ENCODE results near the gene PDS5B. TPM values are rescaled to one million over a fixed set of nuclear protein-coding genes. Genes with fewer than 3 reads are reported as not detected.

PDS5B gene
- total RNA-seq, 6 experiments from 2014 or later = 11.9 to 14.2 (median 12.5) TPM

- no peaks in the 10 kb centered on the region for H3K9me3 ChIP-seq
- H3K4me1 ChIP-seq = no peaks in the 10 kb centered on the region
- ATAC-seq (no peak), DNase-seq (no peak)
- WGBS (ENCODE audit: insufficient coverage, low coverage, low lambda C conversion rate, missing lambda C conversion rate) = 72% methylated on average over 10 of the region's 14 CpGs
- H3K27ac ChIP-seq = no peak overlapping the region
- no peak for TF ChIP-seq POLR2A (IDR thresholded peaks at IDR 0.05)
- TF ChIP-seq CTCF (IDR thresholded peaks at IDR 0.05) = no peak
- intact Hi-C loops (cut with DNase I) = no loop called here
- no peaks in the 10 kb centered on the region for H3K36me3 ChIP-seq
- no peaks in the 10 kb centered on the region for H3K27me3 ChIP-seq
- no peak overlapping the region for H3K4me3 ChIP-seq
Measured at GRCh38 chr13:32821149-32821688, 235.0 kb downstream of the PDS5B start.

- H3K27ac ChIP-seq = no peak overlapping the region
- ATAC-seq (no peak), DNase-seq (no peak)
- no peaks in the 10 kb centered on the region for H3K4me1 ChIP-seq
- 83% methylated on average over 4 of the region's 4 CpGs for WGBS (ENCODE audit: insufficient coverage, low coverage, low lambda C conversion rate, missing lambda C conversion rate)
- TF ChIP-seq CTCF (IDR thresholded peaks at IDR 0.05) (no peak), POLR2A (IDR thresholded peaks at IDR 0.05) (no peak)
- H3K9me3 ChIP-seq = no peaks in the 10 kb centered on the region
- no peak overlapping the region for H3K4me3 ChIP-seq
- H3K27me3 ChIP-seq = no peaks in the 10 kb centered on the region
- H3K36me3 ChIP-seq = no peaks in the 10 kb centered on the region
- intact Hi-C loops (cut with DNase I) = no loop called here
Measured at GRCh38 chr13:32822771-32823170, 236.5 kb downstream of the PDS5B start.

- H3K36me3 ChIP-seq = no peaks in the 10 kb centered on the region
- no peak overlapping the region for H3K27ac ChIP-seq
- ATAC-seq = no peak
- H3K4me3 ChIP-seq = no peak overlapping the region
- no peak for DNase-seq
- TF ChIP-seq CTCF (IDR thresholded peaks at IDR 0.05) (no peak), POLR2A (IDR thresholded peaks at IDR 0.05) (no peak)
- intact Hi-C loops (cut with DNase I) = no loop called here
- no peaks in the 10 kb centered on the region for H3K4me1 ChIP-seq
- H3K27me3 ChIP-seq = no peaks in the 10 kb centered on the region
- WGBS (ENCODE audit: insufficient coverage, low coverage, low lambda C conversion rate, missing lambda C conversion rate) = 65% methylated on average over 4 of the region's 5 CpGs
- no peaks in the 10 kb centered on the region for H3K9me3 ChIP-seq
Measured at GRCh38 chr13:32823597-32823996, 237.3 kb downstream of the PDS5B start.

- TF ChIP-seq POLR2A (IDR thresholded peaks at IDR 0.05) (no peak), CTCF (IDR thresholded peaks at IDR 0.05) (no peak)
Measured at GRCh38 chr13:32824061-32824460, 237.8 kb downstream of the PDS5B start.

GRCh38 chr13:32824675-32825074, 238.4 kb downstream of the PDS5B start:
- Histone ChIP-seq H3K9me3 (no peaks in the 10 kb centered on the region), H3K27me3 (no peaks in the 10 kb centered on the region), H3K4me3 (no peak overlapping the region), H3K27ac (no peak overlapping the region), H3K36me3 (no peaks in the 10 kb centered on the region), H3K4me1 (no peaks in the 10 kb centered on the region)
- no peak for DNase-seq
- TF ChIP-seq CTCF (IDR thresholded peaks at IDR 0.05) = no peak
- TF ChIP-seq POLR2A (IDR thresholded peaks at IDR 0.05) = no peak
- ATAC-seq = peak in 1 of 4 donors; percentile 33
- intact Hi-C loops (cut with DNase I) = no loop called here
- whole genome bisulfite sequencing (ENCODE audit: insufficient coverage, low coverage, low lambda C conversion rate, missing lambda C conversion rate) = 81% methylated on average over 5 of the region's 7 CpGs

More at GRCh38 chr13:32824061-32824460, 237.8 kb downstream of the PDS5B start:
- H3K27ac ChIP-seq = no peak overlapping the region
- ATAC-seq (no peak), DNase-seq (no peak)
- H3K36me3 ChIP-seq = no peaks in the 10 kb centered on the region
- no peaks in the 10 kb centered on the region for H3K27me3 ChIP-seq
- no peaks in the 10 kb centered on the region for H3K9me3 ChIP-seq
- no peak overlapping the region for H3K4me3 ChIP-seq
- intact Hi-C loops (cut with DNase I) = no loop called here
- WGBS (ENCODE audit: insufficient coverage, low coverage, low lambda C conversion rate, missing lambda C conversion rate) = 74% methylated on average over 10 of the region's 15 CpGs
- H3K4me1 ChIP-seq = no peaks in the 10 kb centered on the region
